Neuron (in vitro differentiated cells): ENCODE measurements around the gene CYP1A2.

Experiments used
- H2AFZ ChIP-seq: one replicate; pipeline ENCODE4 v1.6.1; 2013; ENCODE audit warnings: low read depth, mild to moderate bottlenecking, inconsistent platforms, low read length, moderate library complexity
- H3K27me3 ChIP-seq: one replicate; pipeline ENCODE4 v1.6.1; 2013; ENCODE audit warnings: low read length; ENCODE audit not compliant: insufficient read depth
- H3K36me3 ChIP-seq: one replicate; pipeline ENCODE4 v1.6.1; 2013; ENCODE audit warnings: low read length; ENCODE audit not compliant: insufficient read depth
- H3K4me1 ChIP-seq: one replicate; pipeline ENCODE4 v1.6.1; 2013; ENCODE audit warnings: low read length; ENCODE audit not compliant: insufficient read depth
- H3K4me3 ChIP-seq: 2 replicates; pipeline ENCODE4 v1.5.1; 2013; ENCODE audit warnings: mild to moderate bottlenecking, low read length, moderate library complexity
- H3K9me3 ChIP-seq: one replicate; pipeline ENCODE4 v1.6.1; 2013; ENCODE audit warnings: low read length

CYP1A2 gene

DNA sequence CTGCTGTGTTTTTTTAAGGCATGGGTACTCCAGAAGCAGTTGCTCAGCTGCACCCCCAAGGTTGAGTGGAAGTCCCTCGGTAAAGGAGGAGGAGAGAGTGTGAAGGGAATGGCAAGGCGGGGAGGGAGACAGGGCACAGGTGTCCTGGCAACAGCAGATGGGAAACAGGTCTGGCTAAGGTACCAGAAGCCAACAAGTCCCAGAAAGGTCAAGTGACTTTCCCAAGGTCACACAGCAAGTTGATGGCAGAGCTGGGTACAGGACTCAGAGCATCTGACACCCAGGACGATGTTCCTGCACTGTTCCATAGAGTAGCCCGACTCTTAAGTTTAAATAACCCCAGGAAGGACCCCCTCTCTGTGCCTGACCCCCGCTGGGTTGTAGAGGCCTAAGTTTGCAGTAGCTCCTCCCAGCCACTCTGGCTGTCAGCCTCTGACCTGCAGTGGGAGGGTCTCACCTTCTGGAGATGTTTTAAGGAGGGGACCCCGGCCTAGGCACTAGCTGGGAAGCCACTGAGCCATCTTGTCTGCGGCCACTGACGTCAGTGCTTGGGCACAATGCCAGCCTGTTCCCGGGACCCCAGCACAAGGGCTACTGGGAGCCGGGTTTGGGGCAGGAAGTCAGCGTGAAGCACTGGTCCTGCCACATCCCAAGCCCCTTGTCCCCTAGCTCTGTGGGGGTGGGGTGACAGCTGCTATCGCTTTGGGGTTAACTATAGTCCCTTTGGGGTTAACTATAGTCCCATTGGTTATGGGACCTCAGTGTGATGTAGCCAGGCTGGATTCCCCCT, 43.8 kb downstream of the CYP1A2 start:
- H3K4me3 ChIP-seq, result no peak overlapping the region
- H3K27me3 ChIP-seq, result no peaks in the 10 kb centered on the region
- H3K9me3 ChIP-seq, result no peaks in the 10 kb centered on the region
- peaks cover 21% of the 10 kb centered on the region for H3K4me1 ChIP-seq
- no peak overlapping the region for H2AFZ ChIP-seq
- no peaks in the 10 kb centered on the region for H3K36me3 ChIP-seq

DNA sequence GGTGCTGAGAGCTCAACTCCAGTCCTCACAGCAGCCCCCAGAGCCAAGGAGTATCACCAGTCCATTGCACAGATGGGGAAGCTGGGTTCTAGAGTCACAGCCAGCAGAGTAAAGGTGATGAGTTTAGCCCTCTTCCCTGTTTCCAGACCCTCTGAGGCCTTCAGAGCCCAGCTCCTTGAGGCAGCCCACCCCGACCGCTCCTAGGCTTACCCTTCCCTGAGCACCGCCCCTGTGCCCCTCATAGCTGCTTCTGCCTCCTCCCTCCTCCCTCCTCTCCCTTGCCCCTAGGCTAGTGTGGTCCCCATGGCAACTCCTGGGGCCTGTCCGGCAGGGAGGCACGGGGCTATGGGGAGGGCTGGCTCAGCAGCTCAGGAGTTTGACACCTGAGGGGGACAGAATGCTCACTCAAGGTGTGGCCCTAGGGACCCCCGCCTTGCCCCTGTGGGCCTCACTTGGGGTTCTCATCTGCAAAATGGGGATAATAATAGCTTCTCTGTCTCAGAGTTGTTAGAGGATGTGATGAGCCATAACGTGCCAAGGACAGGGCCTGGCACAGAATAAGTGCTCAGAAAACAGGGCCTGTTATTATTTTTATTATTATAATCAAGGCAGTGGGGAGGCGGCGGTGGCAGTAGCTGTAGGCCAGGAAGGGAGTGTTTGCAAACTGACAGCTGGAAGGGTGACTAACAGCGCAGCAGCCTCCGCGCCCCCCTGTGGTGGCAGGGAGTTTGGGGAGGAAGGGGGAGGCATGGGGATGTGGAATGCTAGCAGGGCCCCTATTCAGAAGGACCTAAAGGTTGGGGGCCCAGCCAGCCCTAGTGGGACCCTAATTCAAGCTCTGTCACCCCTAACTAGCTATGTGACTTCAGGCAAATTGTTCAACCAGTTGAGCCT, 44.7 kb downstream of the CYP1A2 start:
- H3K9me3 ChIP-seq, result no peaks in the 10 kb centered on the region
- no peaks in the 10 kb centered on the region for H3K27me3 ChIP-seq
- peaks cover 21% of the 10 kb centered on the region for H3K4me1 ChIP-seq
- no peak overlapping the region for H2AFZ ChIP-seq
- no peak overlapping the region for H3K4me3 ChIP-seq
- H3K36me3 ChIP-seq, result no peaks in the 10 kb centered on the region

DNA sequence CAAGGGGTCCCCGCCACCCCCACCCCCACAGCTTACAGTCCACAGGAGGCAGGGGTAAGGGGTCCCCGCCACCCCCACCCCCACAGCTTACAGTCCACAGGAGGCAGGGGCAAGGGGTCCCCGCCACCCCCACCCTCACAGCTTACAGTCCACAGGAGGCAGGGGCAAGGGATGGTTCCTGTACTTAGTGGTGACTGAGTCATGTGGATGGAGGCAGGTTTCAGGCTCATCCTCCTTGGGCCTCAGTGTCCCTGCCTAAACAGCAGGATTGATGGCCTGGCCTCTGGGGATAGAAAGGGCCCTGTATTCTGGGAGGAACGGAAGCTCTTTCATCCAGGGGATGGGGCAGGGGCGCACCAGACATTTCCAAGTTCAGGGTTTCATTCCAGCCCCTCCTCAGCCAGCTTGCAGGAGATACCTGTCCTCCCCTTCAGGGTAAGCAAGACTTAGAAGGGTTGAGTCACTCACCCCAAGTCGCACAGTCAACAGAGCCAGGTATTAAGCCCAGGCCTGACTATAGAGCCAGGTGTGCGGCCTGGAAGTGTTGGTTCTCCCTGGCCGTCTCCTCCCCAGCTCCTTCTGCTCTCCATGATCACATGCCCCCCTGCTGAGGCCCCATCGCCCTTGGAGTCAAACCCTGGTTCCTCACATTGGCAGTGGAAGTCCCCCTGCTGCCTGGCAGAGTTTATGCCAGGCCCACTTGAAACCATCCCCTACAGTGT, 45.8 kb downstream of the CYP1A2 start:
- peaks cover 21% of the 10 kb centered on the region for H3K4me1 ChIP-seq
- peaks cover 9% of the 10 kb centered on the region for H3K36me3 ChIP-seq
- H3K4me3 ChIP-seq, result no peak overlapping the region
- H3K27me3 ChIP-seq, result no peaks in the 10 kb centered on the region
- no peak overlapping the region for H2AFZ ChIP-seq
- H3K9me3 ChIP-seq, result no peaks in the 10 kb centered on the region

DNA sequence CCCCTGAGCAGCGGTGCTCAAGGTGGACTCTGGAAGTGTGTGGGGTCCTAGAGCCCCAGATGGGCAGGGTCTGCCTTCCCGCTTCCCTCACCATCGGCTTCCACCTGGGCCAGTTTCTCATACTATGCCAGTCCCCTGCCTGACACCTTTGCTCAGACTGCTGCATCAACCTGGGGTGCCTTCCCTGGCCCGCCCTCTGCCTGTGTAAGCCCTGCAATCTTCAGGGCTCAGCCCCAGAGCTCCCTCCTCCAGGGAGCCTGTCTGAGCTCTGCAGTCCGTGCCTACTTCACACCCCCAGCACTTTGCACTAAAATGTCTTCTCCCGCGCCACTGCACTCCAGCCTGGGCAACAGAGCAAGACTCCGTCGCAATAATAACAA, 46.3 kb downstream of the CYP1A2 start:
- Histone ChIP-seq H3K4me1 (peaks cover 17% of the 10 kb centered on the region), H3K4me3 (no peak overlapping the region), H2AFZ (no peak overlapping the region), H3K27me3 (no peaks in the 10 kb centered on the region), H3K9me3 (no peaks in the 10 kb centered on the region), H3K36me3 (peaks cover 14% of the 10 kb centered on the region)

DNA sequence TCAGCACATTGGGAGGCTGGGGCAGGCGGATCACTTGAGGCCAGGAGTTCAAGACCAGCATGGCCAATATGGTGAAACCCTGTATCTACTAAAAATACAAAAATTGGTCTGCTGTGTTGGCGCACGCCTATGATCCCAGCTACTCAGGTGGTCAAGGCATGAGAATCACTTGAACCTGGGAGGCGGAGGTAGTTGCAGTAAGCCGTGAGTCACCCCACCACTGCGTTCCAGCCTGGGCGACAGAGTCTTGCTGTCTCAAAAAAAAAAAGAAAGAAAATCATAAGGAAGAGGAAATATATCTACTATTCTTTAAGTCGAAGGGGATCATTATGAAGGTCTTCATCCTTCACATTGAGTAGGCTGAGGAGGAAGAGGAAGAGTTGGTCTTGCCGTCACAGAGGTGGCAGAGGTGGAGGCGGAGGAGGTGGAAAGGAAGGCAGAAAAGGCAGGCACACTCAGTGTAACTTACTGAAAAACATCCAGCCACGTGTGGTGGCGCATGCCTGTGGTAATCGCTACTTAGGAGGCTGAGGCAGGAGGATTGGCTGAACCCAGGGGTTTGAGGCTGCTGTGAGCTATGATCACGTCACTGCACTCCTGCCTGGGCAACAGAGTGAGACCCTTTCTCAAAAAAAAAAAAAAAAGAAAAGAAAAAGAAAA, 47.5 kb downstream of the CYP1A2 start:
- no peaks in the 10 kb centered on the region for H3K27me3 ChIP-seq
- H3K9me3 ChIP-seq, result no peaks in the 10 kb centered on the region
- peaks cover 14% of the 10 kb centered on the region for H3K4me1 ChIP-seq
- H3K36me3 ChIP-seq, result peaks cover 20% of the 10 kb centered on the region
- H3K4me3 ChIP-seq, result no peak overlapping the region
- H2AFZ ChIP-seq, result no peak overlapping the region

DNA sequence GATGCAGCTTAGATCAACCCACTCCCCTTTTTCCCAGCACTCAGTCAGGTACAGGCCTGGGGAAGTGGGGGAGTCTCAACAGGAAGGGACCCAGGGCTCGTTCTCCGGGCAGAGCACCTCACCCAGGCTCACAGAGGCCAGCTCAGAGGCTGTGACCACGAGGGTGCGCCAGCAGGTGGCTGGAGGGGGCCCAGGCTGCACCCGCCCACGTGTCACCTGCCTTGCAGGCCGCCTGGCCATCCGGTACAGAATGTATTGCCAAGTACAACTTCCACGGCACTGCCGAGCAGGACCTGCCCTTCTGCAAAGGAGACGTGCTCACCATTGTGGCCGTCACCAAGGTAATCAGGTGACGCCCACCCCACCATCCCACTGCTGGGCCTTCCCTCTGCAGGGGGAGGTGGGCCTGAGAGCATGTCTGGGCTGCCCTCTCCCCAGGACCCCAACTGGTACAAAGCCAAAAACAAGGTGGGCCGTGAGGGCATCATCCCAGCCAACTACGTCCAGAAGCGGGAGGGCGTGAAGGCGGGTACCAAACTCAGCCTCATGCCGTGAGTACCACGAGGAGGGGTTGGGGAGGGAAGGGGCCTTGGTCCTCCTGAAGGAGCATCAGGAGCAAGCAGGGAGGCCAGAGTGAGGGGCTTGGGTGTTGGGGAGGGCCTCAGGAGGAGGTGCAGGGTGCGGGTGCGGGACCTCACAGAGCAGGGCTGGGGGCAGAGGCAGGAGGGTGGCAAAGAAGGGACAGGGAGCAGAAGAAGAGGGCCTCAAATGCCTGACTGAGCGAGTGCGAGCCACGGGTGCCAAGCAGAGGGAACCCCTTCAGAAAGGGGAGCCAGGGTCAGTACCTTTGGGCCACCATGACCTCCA, 50.0 kb downstream of the CYP1A2 start:
- Histone ChIP-seq H3K9me3 (no peaks in the 10 kb centered on the region), H3K27me3 (no peaks in the 10 kb centered on the region), H3K36me3 (peaks cover 41% of the 10 kb centered on the region), H3K4me3 (no peak overlapping the region), H2AFZ (no peak overlapping the region), H3K4me1 (no peaks in the 10 kb centered on the region)

DNA sequence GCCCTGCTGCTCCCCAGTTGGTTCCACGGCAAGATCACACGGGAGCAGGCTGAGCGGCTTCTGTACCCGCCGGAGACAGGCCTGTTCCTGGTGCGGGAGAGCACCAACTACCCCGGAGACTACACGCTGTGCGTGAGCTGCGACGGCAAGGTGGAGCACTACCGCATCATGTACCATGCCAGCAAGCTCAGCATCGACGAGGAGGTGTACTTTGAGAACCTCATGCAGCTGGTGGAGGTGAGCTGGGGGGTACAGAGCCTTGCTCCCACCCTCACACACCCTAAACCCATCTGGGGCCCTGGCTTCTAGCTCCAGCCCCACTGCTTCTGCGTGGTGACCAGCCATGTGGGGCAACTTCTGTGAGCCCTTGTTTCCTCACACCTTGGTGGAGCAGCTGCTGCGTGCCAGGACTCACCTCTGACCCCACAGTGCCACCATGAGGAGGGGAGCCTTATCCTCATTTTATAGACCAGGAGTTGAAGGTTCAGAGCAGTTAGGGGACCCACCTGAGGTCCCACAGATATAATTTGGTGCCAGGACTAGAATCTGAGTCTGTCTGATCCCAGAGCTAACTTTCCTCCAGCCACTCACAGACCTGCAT, 50.7 kb downstream of the CYP1A2 start:
- Histone ChIP-seq H2AFZ (no peak overlapping the region), H3K4me1 (no peaks in the 10 kb centered on the region), H3K36me3 (peaks cover 48% of the 10 kb centered on the region), H3K27me3 (no peaks in the 10 kb centered on the region), H3K4me3 (no peak overlapping the region), H3K9me3 (no peaks in the 10 kb centered on the region)

DNA sequence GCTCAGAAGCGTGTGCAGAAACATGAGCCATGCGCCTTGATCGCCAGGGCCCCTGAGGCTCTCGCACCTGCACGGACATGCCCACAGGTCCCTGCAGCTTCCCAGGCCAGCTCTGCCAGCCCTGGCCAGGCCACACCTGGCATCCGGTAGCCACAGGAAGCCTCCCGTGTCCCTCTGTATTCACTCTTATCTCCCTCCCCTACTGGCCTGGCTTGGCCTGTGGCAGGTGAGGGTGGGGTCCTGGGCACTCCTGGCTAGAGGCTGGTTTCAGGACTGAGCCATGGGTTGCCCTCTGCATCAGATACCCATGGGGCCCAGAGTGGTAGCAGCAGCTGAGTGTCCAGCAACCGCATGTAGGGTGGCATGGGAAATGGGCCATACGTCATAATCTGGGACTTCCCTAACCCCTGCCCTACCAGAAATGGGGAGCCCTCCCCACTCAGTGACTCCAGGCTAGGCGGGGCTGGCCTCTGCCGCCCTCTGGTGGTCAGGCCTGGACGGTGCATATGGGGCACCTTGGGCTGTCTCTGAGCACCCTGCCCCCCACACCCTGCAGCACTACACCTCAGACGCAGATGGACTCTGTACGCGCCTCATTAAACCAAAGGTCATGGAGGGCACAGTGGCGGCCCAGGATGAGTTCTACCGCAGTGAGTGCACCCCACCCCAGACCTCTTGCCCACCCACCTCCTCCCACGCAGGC, 51.4 kb downstream of the CYP1A2 start:
- Histone ChIP-seq H2AFZ (no peak overlapping the region), H3K4me1 (no peaks in the 10 kb centered on the region), H3K4me3 (no peak overlapping the region), H3K27me3 (no peaks in the 10 kb centered on the region), H3K9me3 (no peaks in the 10 kb centered on the region), H3K36me3 (peaks cover 49% of the 10 kb centered on the region)

DNA sequence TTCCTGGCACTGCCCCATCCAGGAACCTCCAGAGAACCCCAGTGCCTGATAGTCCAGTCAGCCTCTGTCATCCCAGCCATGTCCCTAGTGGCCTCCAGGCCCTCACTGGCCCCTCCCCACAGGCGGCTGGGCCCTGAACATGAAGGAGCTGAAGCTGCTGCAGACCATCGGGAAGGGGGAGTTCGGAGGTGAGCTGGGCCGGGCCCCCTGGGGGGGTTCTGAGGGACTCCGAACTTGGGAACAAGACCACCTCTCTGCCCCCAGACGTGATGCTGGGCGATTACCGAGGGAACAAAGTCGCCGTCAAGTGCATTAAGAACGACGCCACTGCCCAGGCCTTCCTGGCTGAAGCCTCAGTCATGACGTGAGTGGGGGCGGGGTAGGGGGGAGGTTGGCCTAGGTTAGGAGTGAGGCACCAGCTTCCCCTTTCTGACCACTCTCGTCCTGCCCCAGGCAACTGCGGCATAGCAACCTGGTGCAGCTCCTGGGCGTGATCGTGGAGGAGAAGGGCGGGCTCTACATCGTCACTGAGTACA, 52.0 kb downstream of the CYP1A2 start:
- H3K36me3 ChIP-seq, result peaks cover 49% of the 10 kb centered on the region
- no peak overlapping the region for H2AFZ ChIP-seq
- H3K4me3 ChIP-seq, result no peak overlapping the region
- H3K27me3 ChIP-seq, result no peaks in the 10 kb centered on the region
- no peaks in the 10 kb centered on the region for H3K9me3 ChIP-seq
- H3K4me1 ChIP-seq, result no peaks in the 10 kb centered on the region

DNA sequence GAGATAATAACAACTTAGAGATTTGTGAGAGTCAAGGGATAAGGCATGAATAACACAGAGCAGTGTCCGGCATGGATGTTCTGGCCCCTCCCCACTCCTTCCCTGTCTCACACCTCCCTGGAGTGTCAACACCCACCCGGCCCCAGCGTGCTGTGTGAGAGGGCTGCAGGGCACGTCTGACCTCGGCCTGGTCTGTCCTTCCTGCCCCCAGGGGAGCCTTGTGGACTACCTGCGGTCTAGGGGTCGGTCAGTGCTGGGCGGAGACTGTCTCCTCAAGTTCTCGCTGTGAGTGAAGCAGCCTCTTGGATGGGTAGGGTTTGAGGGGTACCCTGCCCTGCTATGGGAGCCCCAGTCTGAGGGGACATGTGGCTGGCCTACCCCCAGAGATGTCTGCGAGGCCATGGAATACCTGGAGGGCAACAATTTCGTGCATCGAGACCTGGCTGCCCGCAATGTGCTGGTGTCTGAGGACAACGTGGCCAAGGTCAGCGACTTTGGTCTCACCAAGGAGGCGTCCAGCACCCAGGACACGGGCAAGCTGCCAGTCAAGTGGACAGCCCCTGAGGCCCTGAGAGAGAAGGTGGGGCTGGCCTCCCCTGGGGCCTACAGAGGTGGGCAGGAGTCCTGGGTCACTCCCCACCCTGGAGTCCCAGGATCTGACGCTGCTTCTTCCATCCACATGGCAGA, 52.8 kb downstream of the CYP1A2 start:
- Histone ChIP-seq H3K4me3 (no peak overlapping the region), H3K36me3 (peaks cover 49% of the 10 kb centered on the region)

DNA sequence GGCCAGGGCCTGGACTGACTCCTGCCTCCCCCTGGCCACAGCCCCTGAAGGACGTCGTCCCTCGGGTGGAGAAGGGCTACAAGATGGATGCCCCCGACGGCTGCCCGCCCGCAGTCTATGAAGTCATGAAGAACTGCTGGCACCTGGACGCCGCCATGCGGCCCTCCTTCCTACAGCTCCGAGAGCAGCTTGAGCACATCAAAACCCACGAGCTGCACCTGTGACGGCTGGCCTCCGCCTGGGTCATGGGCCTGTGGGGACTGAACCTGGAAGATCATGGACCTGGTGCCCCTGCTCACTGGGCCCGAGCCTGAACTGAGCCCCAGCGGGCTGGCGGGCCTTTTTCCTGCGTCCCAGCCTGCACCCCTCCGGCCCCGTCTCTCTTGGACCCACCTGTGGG, 53.6 kb downstream of the CYP1A2 start:
- Histone ChIP-seq H2AFZ (no peak overlapping the region), H3K4me1 (no peaks in the 10 kb centered on the region), H3K9me3 (no peaks in the 10 kb centered on the region), H3K36me3 (peaks cover 49% of the 10 kb centered on the region), H3K4me3 (no peak overlapping the region), H3K27me3 (no peaks in the 10 kb centered on the region)

More for the DNA sequence above, 52.8 kb downstream of the CYP1A2 start:
- Histone ChIP-seq H3K4me1 (no peaks in the 10 kb centered on the region), H3K27me3 (no peaks in the 10 kb centered on the region), H3K9me3 (no peaks in the 10 kb centered on the region), H2AFZ (no peak overlapping the region)
